ENCODE data around the gene MRPS12.

GRCh38 chr19:38945562-38946228 is 15.0 kb downstream of the MRPS12 start:
- no peak for TF ChIP-seq EZH2 (IDR thresholded peaks at IDR 0.05; ENCODE audit: insufficient read depth, poor library complexity, severe bottlenecking)
- TF ChIP-seq EZH2phosphoT487 (IDR thresholded peaks at IDR 0.05; ENCODE audit: insufficient read depth, low read depth) = no peak

All from GM23248 (cell line).